Keratinocyte (primary cell): ENCODE measurements around the gene RHBDF1. TPM values are rescaled to one million over a fixed set of nuclear protein-coding genes. Genes with fewer than 3 reads are reported as not detected.

Source experiments
- DNase-seq: peaks from one replicate; pipeline ENCODE4 v3.0.0-alpha.2; 2011; ENCODE audit warnings: low read depth, missing footprints, low spot score
- FAIRE-seq: peaks from 2 replicates; lab custom pipeline; 2011; peaks lifted over from hg19 to GRCh38; lab: Jason Lieb, UNC
- H2AFZ ChIP-seq: 2 replicates; pipeline ENCODE4 v1.6.0; 2012; ENCODE audit warnings: low read length, control low read depth, inconsistent platforms; ENCODE audit not compliant: control insufficient read depth
- H3K27ac ChIP-seq: 2 replicates; pipeline ENCODE4 v1.5.1; 2011; ENCODE audit warnings: low read length; ENCODE audit not compliant: control insufficient read depth, insufficient read depth
- H3K27me3 ChIP-seq: 3 replicates; pipeline ENCODE4 v1.6.0; 2011; ENCODE audit warnings: low read length; ENCODE audit not compliant: control insufficient read depth, insufficient read depth; ENCODE audit errors: extremely low read depth
- H3K36me3 ChIP-seq, 2 experiments: 2 replicates in 1 of 2; 3 replicates in 1 of 2; pipeline ENCODE4 v1.5.1; 2011; ENCODE audit warnings: low read length in 2 of 2, mild to moderate bottlenecking in 1 of 2; ENCODE audit not compliant: control insufficient read depth in 2 of 2, insufficient read depth in 2 of 2; ENCODE audit errors: extremely low read depth in 1 of 2
- H3K4me1 ChIP-seq: 3 replicates; pipeline ENCODE4 v1.5.1; 2011; ENCODE audit warnings: low read length; ENCODE audit not compliant: control insufficient read depth, insufficient read depth; ENCODE audit errors: extremely low read depth
- H3K4me2 ChIP-seq: 3 replicates; pipeline ENCODE4 v1.6.0; 2011; ENCODE audit warnings: low read depth, low read length; ENCODE audit not compliant: control insufficient read depth, insufficient read depth; ENCODE audit errors: extremely low read depth
- H3K4me3 ChIP-seq, 3 experiments: fragments of 200-600 bp in 1 of 3; sonication (generic) in 1 of 3; 2 replicates in 2 of 3; 3 replicates in 1 of 3; pipeline ENCODE4 v1.5.1; 2011 to 2016; ENCODE audit warnings: low read length in 3 of 3, mild to moderate bottlenecking in 3 of 3, control low read depth in 2 of 3, inconsistent platforms in 1 of 3, low read depth in 1 of 3, mixed read lengths in 1 of 3, mixed run types in 1 of 3, moderate library complexity in 1 of 3; ENCODE audit not compliant: control insufficient read depth in 2 of 3, insufficient read depth in 2 of 3; ENCODE audit errors: extremely low read depth in 1 of 3
- H3K79me2 ChIP-seq: 2 replicates; pipeline ENCODE4 v1.6.0; 2012; ENCODE audit warnings: low read length; ENCODE audit not compliant: control insufficient read depth, insufficient read depth
- H3K9ac ChIP-seq: 3 replicates; pipeline ENCODE4 v1.6.0; 2011; ENCODE audit warnings: low read length; ENCODE audit not compliant: control insufficient read depth, insufficient read depth; ENCODE audit errors: extremely low read depth
- H3K9me1 ChIP-seq: 3 replicates; pipeline ENCODE4 v1.6.0; 2011; ENCODE audit warnings: low read length; ENCODE audit not compliant: control insufficient read depth, insufficient read depth; ENCODE audit errors: extremely low read depth
- H3K9me3 ChIP-seq: 2 replicates; pipeline ENCODE4 v1.5.1; 2012; ENCODE audit warnings: low read depth, low read length; ENCODE audit not compliant: control insufficient read depth
- H4K20me1 ChIP-seq: 3 replicates; pipeline ENCODE4 v1.6.0; 2011; ENCODE audit warnings: low read length; ENCODE audit not compliant: control insufficient read depth, insufficient read depth; ENCODE audit errors: extremely low read depth
- EZH2 ChIP-seq: IDR thresholded peaks from one replicate; pipeline ENCODE4 v1.6.1; 2012; ENCODE audit warnings: inconsistent platforms, mild to moderate bottlenecking, low read length, moderate library complexity
- dilution Hi-C: fragments of 300-500 bp; cut with MboI; formaldehyde crosslinking; loops from one replicate; pipeline ENCODE4 v1.7.0; 2020; ENCODE audit warnings: low sequenced_read_pairs; ENCODE audit not compliant: extremely low pct_ligation_motif_present
- polyA plus RNA-seq, 5 experiments: library from polyadenylated mRNA; depleted of rRNA in 3 of 5; stranded (reverse) in 3 of 5; stranded (forward) in 1 of 5; unstranded in 1 of 5; fragments of >200 nt; gene quantifications; 1 replicate in 1 of 5; 2 replicates in 3 of 5; 3 replicates in 1 of 5; pipeline versions ENCODE4 v1.2.1 to v1.2.3, GENCODE V29; 2011 to 2012; ENCODE audit warnings: missing spikeins in 2 of 5, low read depth in 1 of 5, low replicate concordance in 1 of 5
- TF ChIP-seq, protein P1 (sequence below), 3 experiments: IDR thresholded peaks in 1 of 3; conservative IDR thresholded peaks in 1 of 3; optimal IDR thresholded peaks in 1 of 3; 2 replicates in 2 of 3; 3 replicates in 1 of 3; pipeline versions ENCODE3 to v1.5.1; 2011; ENCODE audit warnings: low read length in 3 of 3, mild to moderate bottlenecking in 3 of 3, moderate library complexity in 2 of 3, control low read depth in 1 of 3, inconsistent platforms in 1 of 3; ENCODE audit not compliant: insufficient read depth in 2 of 3; ENCODE audit errors: extremely low read depth in 1 of 3

RHBDF1 gene
- polyA plus RNA-seq, 1 donor (not counting 4 experiments of a cell fraction or from before 2014, with no cell fraction given), result 20.4 TPM

DNA sequence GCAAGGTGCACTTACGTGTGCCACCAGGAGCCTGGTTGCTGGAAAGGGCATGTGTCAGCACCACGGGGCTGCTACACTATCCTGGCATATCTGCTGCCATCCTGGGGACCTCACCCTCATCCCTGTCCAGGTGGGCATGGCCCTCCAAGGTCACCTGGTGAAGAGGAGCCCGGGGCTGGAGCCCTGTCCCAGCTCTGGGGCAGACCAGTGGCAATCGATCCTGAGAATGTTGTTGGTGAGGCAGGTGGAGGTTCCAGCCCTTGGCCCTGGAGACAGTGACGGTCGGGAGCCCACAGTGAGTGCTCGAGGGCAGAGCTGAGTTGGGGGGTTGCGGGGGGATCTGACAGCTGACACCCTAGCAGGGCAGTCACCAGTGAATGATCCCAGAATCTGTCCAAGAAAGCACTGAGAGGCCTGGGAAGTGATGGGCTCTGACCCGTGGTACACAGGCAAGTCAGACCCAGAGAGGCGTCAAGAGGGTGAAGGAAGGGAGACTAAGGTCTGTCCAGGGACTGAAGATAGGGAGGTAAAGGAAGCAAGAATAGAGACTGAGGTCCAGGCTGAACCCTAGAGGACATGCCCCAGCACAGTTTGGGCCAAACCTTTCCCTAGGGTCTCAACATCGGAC is 36.6 kb downstream of the RHBDF1 start:
- no peak overlapping the region for H3K4me3 ChIP-seq
- FAIRE-seq, result no peak
- H3K79me2 ChIP-seq, result no peaks in the 10 kb centered on the region
- no peak overlapping the region for H2AFZ ChIP-seq
- H3K27ac ChIP-seq, result no peak overlapping the region
- H3K36me3 ChIP-seq, result peaks cover 2 to 9% of the 10 kb centered on the region in 2 experiments
- H4K20me1 ChIP-seq, result no peaks in the 10 kb centered on the region
- H3K27me3 ChIP-seq, result no peaks in the 10 kb centered on the region
- H3K4me2 ChIP-seq, result no peak overlapping the region
- H3K9ac ChIP-seq, result no peak overlapping the region
- peaks cover 3% of the 10 kb centered on the region for H3K4me1 ChIP-seq
- no peak for DNase-seq
- no peaks in the 10 kb centered on the region for H3K9me1 ChIP-seq
- dilution Hi-C loops, result no loop called here
- no peak for TF ChIP-seq EZH2
- TF ChIP-seq, protein P1, sequence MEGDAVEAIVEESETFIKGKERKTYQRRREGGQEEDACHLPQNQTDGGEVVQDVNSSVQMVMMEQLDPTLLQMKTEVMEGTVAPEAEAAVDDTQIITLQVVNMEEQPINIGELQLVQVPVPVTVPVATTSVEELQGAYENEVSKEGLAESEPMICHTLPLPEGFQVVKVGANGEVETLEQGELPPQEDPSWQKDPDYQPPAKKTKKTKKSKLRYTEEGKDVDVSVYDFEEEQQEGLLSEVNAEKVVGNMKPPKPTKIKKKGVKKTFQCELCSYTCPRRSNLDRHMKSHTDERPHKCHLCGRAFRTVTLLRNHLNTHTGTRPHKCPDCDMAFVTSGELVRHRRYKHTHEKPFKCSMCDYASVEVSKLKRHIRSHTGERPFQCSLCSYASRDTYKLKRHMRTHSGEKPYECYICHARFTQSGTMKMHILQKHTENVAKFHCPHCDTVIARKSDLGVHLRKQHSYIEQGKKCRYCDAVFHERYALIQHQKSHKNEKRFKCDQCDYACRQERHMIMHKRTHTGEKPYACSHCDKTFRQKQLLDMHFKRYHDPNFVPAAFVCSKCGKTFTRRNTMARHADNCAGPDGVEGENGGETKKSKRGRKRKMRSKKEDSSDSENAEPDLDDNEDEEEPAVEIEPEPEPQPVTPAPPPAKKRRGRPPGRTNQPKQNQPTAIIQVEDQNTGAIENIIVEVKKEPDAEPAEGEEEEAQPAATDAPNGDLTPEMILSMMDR (optimal IDR thresholded peaks at IDR 0.05 in 1 of 3, IDR thresholded peaks at IDR 0.05 in 1 of 3, conservative IDR thresholded peaks at IDR 0.05 in 1 of 3; ENCODE audit: extremely low read depth in 1 of 3, insufficient read depth in 2 of 3, low read length in 3 of 3), result no peak
- H3K9me3 ChIP-seq, result no peaks in the 10 kb centered on the region

DNA sequence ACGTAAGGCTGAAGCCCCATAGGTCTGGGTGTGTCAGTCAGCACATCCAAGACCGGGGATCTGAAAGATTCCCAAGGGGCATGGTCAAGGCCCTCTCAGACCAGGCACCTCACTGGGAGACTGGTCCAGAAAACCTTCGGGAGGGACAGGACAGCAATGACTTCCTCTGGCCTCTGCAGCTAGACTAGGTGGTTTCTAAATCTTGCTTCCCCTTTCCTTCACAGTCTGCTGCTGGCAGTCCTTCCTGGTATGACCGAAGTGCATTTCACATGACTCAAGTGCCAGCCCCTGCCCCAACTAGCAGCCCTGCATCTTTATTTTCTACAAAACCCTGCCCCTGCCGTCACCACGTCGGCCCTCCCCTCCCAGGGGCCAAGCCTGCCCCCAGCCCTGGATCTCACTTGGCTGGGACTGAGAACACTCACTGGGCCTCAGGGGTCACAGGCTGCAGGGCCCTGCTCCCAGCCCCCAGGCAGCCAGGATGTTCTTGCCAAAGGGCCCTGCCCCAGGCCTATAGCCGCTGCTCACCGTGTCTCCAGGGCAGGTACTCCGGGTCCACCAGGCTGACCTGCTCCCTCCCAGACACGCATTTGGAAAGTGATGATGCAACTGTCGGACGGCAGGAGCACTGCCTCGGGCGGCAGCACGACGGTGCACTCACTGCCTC is 37.3 kb downstream of the RHBDF1 start:
- Histone ChIP-seq H3K4me3 (no peak overlapping the region), H3K79me2 (no peaks in the 10 kb centered on the region), H3K9ac (no peak overlapping the region), H3K9me1 (no peaks in the 10 kb centered on the region), H2AFZ (no peak overlapping the region), H3K27ac (no peak overlapping the region), H3K27me3 (no peaks in the 10 kb centered on the region), H4K20me1 (no peaks in the 10 kb centered on the region), H3K9me3 (no peaks in the 10 kb centered on the region), H3K36me3 (peaks cover 2 to 9% of the 10 kb centered on the region in 2 experiments), H3K4me1 (peaks cover 3% of the 10 kb centered on the region), H3K4me2 (no peak overlapping the region)
- no peak for DNase-seq
- no peak for FAIRE-seq
- TF ChIP-seq, protein P1 (optimal IDR thresholded peaks at IDR 0.05 in 1 of 3, IDR thresholded peaks at IDR 0.05 in 1 of 3, conservative IDR thresholded peaks at IDR 0.05 in 1 of 3; ENCODE audit: extremely low read depth in 1 of 3, insufficient read depth in 2 of 3, low read length in 3 of 3), result no peak
- no peak for TF ChIP-seq EZH2
- dilution Hi-C loops, result no loop called here
